Jurkat, Clone E6-1 (cell line): ENCODE data around the gene VPS33A.
A peak's percentile ranks its signal among the peaks of the same experiment; 100 is the strongest.
"Not testable (repeated sequence)": the region's sequence is repeated elsewhere in the genome, so short reads cannot be mapped to it uniquely, and the experiment has no call there.

Experiments
- DNase-seq: peaks from one replicate; pipeline ENCODE4 v3.0.0-alpha.2; 2011; ENCODE audit warnings: low read depth, low spot score
- H3K4me3 ChIP-seq: 2 replicates; pipeline ENCODE4 v1.5.1; 2011; ENCODE audit warnings: mild to moderate bottlenecking, low read length, control low read depth, moderate library complexity

VPS33A gene

DNA sequence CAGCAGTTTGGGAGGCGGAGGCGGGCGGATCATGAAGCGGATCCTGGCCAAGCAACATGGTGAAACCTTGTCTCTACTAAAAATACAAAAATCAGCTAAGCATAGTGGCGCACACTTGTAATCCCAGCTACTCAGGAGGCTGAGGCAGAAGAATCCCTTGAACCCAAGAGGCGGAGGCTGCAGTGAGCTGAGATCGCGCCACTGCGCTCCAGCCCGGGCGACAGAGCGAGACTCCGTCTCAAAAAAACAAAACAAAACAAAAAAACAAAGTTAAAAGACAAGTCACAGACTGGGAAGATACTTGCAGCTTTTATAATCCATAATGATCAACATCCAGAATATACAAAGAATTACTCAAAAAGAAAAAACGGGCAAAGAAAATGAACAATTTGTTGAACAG lies 5.6 kb downstream of the VPS33A start:
- not testable (repeated sequence) for H3K4me3 ChIP-seq

DNA sequence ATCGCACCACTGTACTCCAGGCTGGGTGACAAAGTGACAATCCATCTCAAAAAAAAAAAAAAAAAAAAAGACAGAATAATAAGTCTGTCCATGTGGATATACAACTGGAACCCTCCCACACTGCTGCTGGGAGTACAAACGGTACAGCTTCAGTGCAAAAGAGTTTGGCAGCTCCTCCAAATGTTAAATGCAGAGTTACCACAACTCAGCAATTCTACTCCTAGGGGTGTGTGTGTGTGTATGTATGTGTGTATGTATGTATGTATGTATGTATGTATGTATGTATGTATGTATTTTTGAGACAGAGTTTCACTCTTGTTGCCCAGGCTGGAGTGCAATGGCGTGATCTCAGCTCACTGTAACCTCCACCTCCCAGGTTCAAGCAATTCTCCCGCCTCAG lies 7.4 kb downstream of the VPS33A start:
- DNase-seq, H3K4me3 ChIP-seq: not testable (repeated sequence)

More for the DNA sequence above, 5.6 kb downstream of the VPS33A start:
- DNase-seq = not testable (repeated sequence)

DNA sequence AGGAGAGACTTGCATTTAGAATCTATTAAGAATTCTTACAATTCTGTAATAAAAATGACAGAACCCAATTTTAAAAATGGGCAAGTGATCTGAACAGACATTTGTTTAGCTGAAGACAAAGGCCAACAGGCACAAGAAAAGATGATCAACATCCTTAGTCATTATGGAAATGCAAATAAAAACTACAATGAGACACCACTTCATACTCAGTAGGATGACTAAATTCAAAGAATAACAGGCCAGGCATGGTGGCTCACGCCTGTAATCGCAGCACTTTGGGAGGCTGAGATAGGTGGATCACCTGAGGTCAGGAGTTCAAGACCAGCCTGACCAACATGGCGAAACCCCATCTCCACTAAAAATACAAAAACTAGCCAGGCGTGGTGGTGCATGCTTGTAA lies 7.8 kb downstream of the VPS33A start:
- not testable (repeated sequence) for DNase-seq, H3K4me3 ChIP-seq

DNA sequence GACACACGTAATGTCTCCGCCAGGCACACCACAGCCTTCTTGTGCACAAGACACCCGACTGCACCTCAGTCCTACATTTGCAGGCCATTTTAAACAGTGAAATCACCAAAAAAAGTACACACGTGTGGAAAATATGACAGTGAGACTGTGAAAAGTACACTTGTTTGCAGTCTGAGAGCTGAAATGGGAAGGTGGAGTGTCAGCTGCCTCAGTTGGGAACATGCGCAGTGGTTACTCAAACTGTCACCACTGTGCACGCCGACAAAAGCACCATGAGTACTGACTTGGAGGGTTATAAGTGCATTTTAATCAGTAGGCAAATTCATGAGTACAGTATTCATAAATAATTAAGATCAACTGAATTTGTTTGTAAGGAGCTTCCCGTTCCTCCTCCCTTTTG lies 15.8 kb downstream of the VPS33A start:
- no peak overlapping the region for H3K4me3 ChIP-seq
- no peak for DNase-seq

DNA sequence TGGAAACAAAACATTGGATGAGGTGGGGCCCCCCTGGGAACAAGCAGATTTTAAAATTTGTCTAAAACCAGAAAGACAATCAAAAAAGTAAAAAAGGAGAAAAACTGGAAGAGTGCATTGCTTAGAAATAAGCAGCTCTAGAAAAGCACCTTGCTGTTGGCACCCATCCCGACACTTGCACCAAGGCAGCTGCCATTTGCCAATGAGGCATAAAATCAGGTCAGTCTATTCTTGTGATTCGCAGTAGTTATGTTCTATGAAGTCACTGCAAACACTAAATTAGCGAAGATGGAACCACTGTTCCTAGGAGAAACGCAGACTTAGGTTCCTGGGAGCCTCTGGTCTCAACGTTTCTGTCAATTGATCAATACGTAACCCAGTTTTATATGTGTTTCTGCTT lies 16.2 kb downstream of the VPS33A start:
- no peak for DNase-seq
- no peak overlapping the region for H3K4me3 ChIP-seq

DNA sequence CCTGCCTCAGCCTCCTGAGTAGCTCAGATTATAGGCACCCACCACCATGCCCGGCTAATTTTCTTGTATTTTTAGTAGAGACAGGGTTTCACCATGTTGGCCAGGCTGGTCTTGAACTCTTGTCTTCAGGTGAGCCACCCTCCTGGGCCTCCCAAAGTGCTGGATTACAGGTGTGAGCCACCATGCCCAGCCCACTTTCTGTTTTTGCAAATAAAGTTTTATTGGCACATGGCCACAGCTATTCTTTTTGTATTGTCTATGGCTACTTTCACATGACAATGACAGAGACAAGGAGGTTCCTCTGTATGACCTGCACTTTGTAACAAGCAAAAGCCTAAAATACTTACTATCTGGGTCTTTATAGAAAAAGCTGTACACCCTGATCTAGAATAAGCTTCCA lies 20.7 kb downstream of the VPS33A start:
- DNase-seq = no peak
- no peak overlapping the region for H3K4me3 ChIP-seq

DNA sequence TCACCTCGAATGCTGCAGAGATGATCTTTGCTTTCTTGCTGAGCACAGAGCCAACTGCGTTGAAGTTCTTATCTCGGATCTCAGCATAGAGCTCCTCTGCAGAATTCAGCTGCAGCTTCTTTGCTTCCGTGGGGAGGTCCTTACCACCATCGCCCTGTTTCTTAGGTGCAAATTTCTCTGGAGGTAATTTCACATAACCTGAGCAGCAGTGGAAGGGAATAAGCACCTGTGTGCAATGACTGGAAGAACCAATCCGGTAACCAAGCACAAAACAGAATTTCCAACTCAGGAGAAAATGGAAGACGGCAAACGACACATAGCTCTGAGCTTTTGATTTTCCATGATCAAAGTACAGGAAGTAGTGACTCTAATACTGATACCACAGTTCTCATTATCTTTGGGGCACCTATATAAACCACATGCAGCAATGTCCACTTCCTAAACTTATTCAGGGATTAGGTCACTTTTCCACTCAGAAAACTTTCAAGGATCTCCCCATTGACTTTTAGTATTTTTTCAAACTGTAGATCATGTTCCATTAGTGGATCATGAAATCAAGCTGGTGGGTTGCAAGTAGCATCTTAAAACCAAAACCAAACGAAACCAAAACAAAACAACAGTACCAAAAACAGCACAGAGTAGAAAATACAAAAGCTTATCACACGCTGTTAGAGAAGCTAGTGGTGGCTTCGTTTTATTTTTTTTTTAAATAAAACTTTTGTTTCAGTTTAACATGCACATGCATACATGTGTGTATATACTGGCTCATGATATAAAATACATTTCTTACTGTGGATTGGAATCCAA lies 21.5 kb downstream of the VPS33A start:
- DNase-seq = peak; percentile 49

DNA sequence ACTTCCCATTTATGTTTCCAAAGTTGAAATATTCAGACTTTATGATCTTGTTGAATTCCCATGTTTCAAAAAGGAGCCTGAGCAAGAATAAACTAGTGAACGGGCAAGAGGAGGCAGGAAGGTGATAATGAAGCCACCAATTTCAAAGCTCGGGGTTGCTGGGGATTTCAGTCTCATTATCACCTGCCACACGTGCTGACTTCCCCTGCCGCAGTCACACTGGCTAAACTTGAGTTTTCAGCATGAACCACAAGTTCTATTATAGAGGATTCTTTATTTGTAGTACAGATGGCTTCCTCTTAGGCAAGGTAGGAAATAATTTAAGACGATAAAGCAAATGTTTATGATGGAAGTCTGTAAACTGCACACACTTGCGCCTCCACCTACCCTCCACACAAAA lies 22.3 kb downstream of the VPS33A start:
- DNase-seq = peak; percentile 48
- H3K4me3 ChIP-seq = peak overlapping the region; percentile 41

More for the DNA sequence above, 21.5 kb downstream of the VPS33A start:
- peak overlapping the region; percentile 41 for H3K4me3 ChIP-seq

DNA sequence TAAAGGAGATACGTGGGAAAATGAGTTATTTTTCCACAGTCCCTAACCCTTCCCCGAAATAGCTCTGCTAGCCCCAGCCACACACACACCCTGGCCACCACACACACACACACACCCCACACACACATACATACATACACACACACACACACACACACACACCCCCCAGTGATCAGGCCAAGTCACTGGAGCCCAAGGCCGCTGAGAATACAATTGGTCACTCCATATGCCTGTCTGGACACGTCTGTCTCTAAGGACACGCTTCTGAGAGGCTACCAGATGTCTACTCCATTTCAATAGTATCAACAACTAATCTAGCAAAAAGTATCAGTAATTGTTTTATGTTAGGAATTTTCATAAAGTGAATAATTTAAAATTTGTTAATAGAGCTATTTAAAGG lies 27.4 kb downstream of the VPS33A start:
- no peak for DNase-seq
- H3K4me3 ChIP-seq = no peak overlapping the region

DNA sequence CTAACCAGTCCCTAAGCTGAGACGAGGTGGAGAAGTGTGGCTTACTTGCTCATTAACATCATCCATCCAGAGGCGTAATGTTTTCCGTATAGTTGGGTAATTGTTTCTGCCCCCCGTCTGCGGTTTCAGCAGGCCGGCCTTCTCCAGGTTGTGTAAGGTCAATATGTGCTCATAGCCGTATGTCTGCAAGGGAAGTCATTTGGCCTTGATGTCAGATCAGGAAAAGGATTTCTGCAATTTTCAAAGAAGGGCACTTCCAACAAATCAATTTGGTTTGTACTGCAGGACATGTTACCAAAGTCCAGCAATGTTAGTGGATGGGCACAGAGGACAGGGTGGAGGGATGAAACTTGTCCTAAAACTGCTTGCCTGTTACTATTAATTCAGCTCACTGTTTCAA lies 30.6 kb downstream of the VPS33A start:
- no peak for DNase-seq
- no peak overlapping the region for H3K4me3 ChIP-seq

DNA sequence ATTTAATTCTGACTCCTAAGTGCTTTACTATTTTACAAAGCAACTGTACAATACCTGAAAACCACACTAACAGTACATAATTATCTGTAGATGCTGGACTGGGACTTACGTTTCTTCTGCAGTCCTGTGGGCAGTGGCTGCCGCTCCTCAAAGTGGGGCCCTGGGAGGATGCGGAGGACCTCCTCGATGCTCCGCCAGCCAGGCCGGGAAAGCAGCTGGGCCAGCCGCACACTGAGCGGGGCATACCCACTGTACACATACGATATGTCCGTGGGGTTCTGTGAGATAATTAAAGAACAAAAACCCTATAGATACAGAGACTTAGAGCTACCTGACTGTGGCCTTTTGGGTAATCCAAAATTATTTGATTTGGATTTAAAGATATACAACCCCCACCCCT lies 33.6 kb downstream of the VPS33A start:
- no peak overlapping the region for H3K4me3 ChIP-seq
- no peak for DNase-seq

DNA sequence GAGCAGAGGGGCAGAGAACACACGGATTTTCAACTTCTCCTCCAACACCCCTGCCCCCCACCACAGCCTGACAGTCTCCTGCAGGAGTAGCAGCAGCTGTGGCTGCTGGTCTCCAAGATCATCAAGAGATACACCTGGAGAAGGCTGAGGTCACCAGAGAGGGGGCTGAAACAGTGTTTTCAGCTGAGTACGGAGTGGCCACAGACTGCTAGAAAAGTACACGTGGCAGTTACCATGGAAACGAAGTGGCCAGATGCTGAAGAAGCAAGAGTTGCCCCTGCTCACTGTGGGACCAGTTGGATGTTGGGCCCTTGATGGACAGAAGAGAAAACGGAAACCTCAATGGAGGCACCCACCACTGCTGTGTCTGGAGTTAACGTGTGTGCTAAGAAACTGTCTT lies 35.5 kb downstream of the VPS33A start:
- no peak overlapping the region for H3K4me3 ChIP-seq
- DNase-seq = no peak

DNA sequence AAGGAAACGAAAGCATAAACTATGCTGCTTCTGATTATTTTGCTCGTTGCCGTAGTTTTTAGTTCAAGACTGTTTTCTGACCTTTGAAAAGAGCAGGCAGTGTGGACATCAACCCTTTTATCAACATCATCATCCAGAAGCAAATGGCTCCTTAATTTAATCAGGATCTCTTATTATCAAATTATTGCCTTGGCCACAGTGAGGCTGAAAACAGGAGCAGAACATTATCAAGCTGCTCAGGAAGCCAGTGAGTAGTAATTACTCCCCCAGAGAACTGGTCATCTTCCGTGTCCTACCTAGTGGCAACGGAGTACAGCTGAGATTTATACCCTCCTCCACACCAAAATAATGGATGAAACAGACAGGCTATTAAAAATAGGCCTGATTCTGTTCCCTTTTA lies 38.2 kb downstream of the VPS33A start:
- H3K4me3 ChIP-seq = peak overlapping the region; percentile 46
- no peak for DNase-seq

DNA sequence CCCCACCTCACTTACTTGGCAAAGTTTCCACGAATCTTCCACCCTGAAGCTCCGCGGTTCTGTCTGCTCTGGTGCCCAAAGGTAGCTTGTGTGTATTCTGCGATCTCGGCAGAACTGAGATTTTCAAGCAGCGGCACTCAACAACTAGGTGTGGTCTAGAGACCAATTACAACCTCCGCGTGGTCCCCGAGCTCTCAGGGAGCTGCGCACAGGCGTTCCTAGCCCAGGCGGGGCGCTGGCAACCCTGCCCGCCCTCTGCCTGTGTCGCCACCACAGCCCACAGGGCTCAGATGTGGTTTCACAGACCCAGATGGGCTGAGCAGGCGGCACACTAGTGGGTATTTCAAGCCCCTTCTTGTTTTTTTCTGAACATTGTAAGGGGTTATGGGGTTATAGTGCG lies 39.0 kb downstream of the VPS33A start:
- peak overlapping the region; percentile 46 for H3K4me3 ChIP-seq
- DNase-seq = peak; percentile 95

DNA sequence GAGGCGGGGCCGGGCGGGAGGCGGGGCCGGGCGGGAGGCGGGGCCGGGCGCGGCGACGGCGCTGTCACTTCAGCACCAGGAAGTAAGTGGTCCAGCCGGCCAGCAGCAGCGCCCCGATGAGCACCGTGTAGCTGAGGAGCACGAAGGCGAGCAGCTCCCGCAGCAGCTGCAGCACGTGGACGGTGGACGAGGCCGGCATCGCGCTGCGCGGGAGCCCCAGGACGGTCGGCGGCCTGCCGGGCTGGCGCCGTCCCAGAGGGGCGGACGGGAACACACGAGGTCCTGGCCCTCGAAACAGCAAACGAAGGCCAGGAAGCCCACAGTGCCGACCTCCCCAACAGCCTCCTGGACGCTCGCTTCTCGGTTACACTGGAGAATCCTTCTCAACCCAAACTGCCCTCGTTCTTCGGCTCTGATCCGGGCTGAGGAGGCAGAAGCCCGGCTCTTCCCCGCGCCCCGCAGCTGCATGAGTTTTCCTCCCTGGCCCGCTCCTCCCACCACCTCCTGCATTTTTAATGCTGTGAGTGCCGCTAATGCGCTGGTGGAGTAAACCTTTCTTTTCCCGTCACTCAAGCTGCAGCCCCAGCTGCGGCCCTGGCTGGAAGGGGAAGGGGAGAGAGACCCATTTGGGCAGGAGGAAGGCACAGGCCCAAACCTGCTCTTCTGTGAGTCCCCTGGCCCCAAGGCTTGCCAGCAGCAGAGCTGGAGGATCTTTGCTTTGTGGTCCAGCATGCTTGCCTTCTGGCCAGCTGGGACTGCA lies 39.7 kb downstream of the VPS33A start:
- peak overlapping the region; percentile 46 for H3K4me3 ChIP-seq
- no peak for DNase-seq

DNA sequence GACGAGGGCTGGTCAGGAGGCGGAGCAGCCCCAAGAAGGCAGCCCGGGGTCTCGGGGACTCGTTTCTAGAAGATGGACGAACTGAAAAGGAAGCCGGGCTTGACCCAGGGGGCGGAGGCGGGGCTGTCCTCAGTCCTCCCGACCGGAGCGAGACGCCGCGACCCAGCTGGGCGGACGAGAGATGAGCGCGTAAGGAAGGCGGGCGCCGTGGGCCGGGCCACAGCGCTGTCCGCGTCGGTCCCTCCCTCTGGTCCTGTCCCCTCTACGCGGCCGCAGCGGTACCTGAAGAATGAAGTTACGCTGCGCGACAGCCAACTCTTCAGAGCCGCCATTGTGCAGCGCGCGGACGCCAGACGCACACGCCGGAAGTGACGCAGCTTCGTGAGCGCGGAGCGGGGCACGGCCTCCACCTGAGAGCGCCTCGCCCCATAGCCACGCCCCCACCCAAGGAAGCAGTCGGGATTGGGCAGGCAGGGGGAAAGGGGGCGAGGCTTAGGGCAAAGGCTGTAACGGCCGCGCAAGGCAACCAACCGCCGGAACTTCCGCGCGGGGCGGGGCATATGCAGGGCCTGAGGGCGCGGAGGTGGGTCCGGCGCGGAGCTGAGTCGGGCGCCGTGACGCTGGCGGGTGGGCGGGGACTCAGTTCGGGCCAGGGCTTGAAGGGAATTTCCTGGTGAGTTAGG lies 40.5 kb downstream of the VPS33A start, which contains the start of gene DIABLO:
TSS of gene DIABLO (minus strand) at position 370 of the 683 bp plus-strand sequence. CDS start at position 332, 38 bp downstream.
- peak within 1 kb of the TSS; percentile 93 for H3K4me3 ChIP-seq
- DNase-seq = peak; percentile 98

DNA sequence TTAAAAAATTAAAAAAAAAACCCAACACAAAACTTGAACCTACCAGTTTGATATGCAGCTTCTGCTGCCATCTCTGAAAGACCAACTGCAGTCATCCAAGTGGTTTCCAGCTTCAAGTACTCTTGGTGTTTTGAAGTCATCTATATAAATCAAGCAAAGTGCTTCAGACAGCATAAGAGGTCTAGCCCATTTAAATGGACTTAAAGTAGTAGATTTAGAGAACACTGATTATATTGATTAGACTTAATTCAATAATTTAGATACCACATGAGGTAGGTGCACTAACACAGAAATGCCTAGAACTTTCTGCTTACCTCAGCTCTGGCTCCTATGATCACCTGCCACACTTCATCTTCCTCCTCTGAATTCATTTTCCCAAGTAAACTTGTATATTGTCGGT lies 49.8 kb downstream of the VPS33A start:
- no peak for DNase-seq

DNA sequence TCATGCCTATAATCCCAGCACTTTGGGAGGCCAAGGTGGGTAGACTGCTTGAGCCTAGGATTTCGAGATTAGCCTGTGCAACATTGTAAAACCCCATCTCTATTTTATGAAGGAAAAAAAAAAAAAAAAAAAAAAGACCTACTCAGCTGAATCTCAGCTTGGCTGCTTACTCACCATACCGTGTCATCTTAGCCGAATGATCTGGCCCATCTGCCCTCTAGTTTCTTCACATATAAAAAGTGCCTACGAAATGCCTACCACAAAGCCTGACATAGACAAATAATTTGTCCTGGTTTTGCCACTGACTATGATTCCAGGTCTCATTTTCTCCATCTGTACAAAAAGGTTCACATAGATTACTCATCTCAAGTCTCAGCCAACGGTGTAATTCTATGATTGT lies 50.5 kb downstream of the VPS33A start:
- no peak overlapping the region for H3K4me3 ChIP-seq
- DNase-seq = no peak

More for the DNA sequence above, 49.8 kb downstream of the VPS33A start:
- H3K4me3 ChIP-seq = no peak overlapping the region

DNA sequence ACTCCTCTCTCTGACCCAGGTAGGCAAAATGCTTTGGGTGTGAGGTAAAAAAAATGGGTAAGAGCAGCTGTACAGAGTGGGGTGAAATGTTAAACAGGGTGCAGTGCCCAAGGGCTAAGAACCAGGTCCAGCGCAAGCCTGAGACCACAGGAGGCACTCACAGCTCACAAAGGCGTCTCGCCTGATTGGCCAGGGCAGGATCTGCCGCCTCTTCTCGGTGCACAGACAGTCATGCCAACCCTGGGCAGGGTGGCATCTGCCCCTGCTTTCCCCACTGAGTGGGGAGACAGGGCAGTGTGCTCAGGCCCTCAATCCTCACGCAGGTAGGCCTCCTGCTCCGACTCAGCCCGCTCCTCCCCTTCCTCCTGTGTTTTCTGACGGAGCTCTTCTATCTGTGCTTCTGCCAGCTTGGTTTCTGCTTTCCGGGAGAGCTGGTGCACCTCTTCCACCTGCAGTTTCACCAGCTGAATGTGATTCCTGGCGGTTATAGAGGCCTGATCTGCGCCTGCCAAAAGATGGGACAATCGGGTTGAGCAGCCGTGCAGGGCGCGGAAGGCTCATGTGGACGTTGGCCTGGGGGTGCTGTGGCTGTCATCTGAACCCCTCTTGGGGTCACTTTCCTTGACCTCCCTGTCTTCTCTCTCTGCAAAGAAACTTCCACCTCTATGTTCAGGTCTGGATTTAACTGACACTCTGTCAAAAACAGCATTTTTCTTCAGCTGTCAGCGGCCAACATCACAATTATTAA lies 58.0 kb downstream of the VPS33A start:
- DNase-seq = no peak
- H3K4me3 ChIP-seq = no peak overlapping the region
